MCF 10A (cell line): ENCODE results near the gene TBC1D4. TPM values are rescaled to one million over a fixed set of nuclear protein-coding genes. Genes with fewer than 3 reads are reported as not detected.

Source experiments
- BruUV-seq: library from RNA; stranded (reverse); fragments of 400-500 nt; replicated peaks from 2 replicates; lab custom pipeline; 2021; lab: Mats Ljungman, UMichigan
- CTCF ChIA-PET: fragments of 300-600 bp; sonication (Branson Sonifier 250); formaldehyde crosslinking; extraction: SDS; loops from one replicate; lab custom pipeline; 2021; ENCODE audit warnings: antibody characterized with exemption, inconsistent platforms; lab: Yijun Ruan, JAX
- POLR2A ChIA-PET: fragments of 300-600, 350-650 bp; sonication (Branson Sonifier 250); formaldehyde crosslinking; extraction: SDS; loops from one replicate; lab custom pipeline; 2020; ENCODE audit warnings: antibody characterized with exemption, inconsistent platforms; lab: Yijun Ruan, JAX
- DNase-seq: peaks from one replicate; pipeline ENCODE4 v3.0.0-alpha.2; 2018; ENCODE audit not compliant: unreplicated experiment
- H3K27ac Mint-ChIP-seq: one replicate; pipeline ENCODE4 v1.8.0; 2022; ENCODE audit warnings: mild to moderate bottlenecking, low read depth, mixed read lengths; ENCODE audit not compliant: unreplicated experiment
- H3K27me3 Mint-ChIP-seq: one replicate; pipeline ENCODE4 v1.8.0; 2022; ENCODE audit warnings: mixed read lengths; ENCODE audit not compliant: insufficient read depth, unreplicated experiment
- H3K36me3 Mint-ChIP-seq: one replicate; pipeline ENCODE4 v1.8.0; 2022; ENCODE audit warnings: mild to moderate bottlenecking, moderate library complexity, mixed read lengths; ENCODE audit not compliant: insufficient read depth, unreplicated experiment
- H3K4me1 Mint-ChIP-seq: one replicate; pipeline ENCODE4 v1.8.0; 2022; ENCODE audit warnings: mixed read lengths; ENCODE audit not compliant: insufficient read depth, unreplicated experiment
- H3K4me3 Mint-ChIP-seq: one replicate; pipeline ENCODE4 v1.8.0; 2022; ENCODE audit warnings: mild to moderate bottlenecking, moderate library complexity, mixed read lengths; ENCODE audit not compliant: unreplicated experiment
- H3K9me3 Mint-ChIP-seq: one replicate; pipeline ENCODE4 v1.8.0; 2022; ENCODE audit warnings: mixed read lengths; ENCODE audit not compliant: unreplicated experiment
- CTCF ChIP-seq: fragments of 200-600 bp; IDR thresholded peaks from one replicate; pipeline ENCODE4 v1.8.0; 2022; ENCODE audit warnings: antibody characterized with exemption, mild to moderate bottlenecking; ENCODE audit not compliant: unreplicated experiment
- intact Hi-C: fragments of 100-400 bp; cut with micrococcal nuclease; formaldehyde crosslinking; loops from 2 replicates; pipeline ENCODE4 v1.14.1; 2022
- total RNA-seq: library from RNA; stranded (reverse); gene quantifications from 2 replicates; pipeline ENCODE4 v1.2.3, GENCODE V29; 2022

TBC1D4 gene
- total RNA-seq, 1 experiment from 2014 or later = 9.3 TPM

DNA sequence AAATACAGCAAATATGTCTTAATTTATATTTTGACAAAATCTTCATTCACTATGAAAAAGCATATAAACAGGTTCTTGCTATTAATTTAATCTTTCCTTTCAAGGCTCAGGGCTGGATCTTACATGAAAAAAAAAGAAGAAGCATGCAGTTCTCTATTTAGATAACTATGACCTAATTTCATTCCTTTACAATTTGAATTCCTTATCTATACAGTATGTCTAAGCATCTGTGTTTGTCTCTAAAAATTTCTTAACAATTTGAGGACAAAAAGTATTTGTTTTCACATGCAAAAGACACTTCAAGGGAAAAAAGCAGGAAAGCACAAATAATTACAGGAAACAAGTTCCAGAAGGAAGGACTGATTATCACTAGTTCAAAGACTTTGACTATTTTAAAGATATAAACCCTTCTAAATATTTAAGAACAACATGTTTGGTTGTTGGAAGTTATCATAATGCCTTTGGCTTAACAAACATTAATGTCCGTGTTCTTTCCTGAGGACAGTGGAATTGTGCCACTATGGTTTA is 157.5 kb downstream of the TBC1D4 start:
- no peaks in the 10 kb centered on the region for H3K9me3 Mint-ChIP-seq
- H3K36me3 Mint-ChIP-seq = no peaks in the 10 kb centered on the region
- H3K4me1 Mint-ChIP-seq = peaks cover 5% of the 10 kb centered on the region
- intact Hi-C loops = no loop called here
- TF ChIP-seq CTCF = no peak
- no peak for DNase-seq
- no TSS peak for BruUV-seq
- POLR2A ChIA-PET = no interaction called here
- H3K4me3 Mint-ChIP-seq = no peak overlapping the region
- no peak overlapping the region for H3K27ac Mint-ChIP-seq
- CTCF ChIA-PET = no interaction called here
- H3K27me3 Mint-ChIP-seq = no peaks in the 10 kb centered on the region

- Mint-ChIP-seq H3K4me3 (no peak overlapping the region), H3K27ac (no peak overlapping the region), H3K9me3 (no peaks in the 10 kb centered on the region), H3K27me3 (no peaks in the 10 kb centered on the region), H3K4me1 (no peaks in the 10 kb centered on the region), H3K36me3 (no peaks in the 10 kb centered on the region)
- ChIA-PET CTCF (no interaction called here), POLR2A (interaction anchor here (0.7 kb wide), 1 partner anchor 75 kb away, joined by 3 read pairs; no protein-coding TSS in a partner anchor)
- intact Hi-C loops = no loop called here
- no peak for DNase-seq
- no TSS peak for BruUV-seq
- TF ChIP-seq CTCF = no peak
Measured at GRCh38 chr13:75321084-75321483, 160.9 kb downstream of the TBC1D4 start.

DNA sequence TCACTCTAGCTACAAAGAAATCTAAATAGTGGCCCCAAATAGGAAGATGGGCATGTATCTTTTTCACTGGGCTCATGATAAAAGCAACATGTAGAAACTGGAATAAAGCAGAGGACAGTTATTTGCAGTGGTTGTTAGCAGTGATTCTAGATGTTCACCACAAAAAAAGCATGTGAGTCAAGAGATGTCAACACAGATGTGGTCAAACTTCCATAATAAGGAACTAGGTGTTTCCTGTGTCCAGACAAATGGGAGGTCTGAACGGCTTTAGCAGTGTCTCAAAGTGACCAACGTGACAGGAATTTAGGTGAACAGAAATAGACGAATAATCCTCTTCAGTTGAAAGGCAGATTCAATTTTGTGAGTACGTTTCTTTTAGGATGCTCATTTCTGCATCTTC is 162.7 kb downstream of the TBC1D4 start:
- intact Hi-C loops = no loop called here
- DNase-seq = no peak
- H3K36me3 Mint-ChIP-seq = no peaks in the 10 kb centered on the region
- H3K27me3 Mint-ChIP-seq = no peaks in the 10 kb centered on the region
- POLR2A ChIA-PET = interaction anchor here (0.5 kb wide), 3 partner anchors 10 to 802 kb away, joined by 3 to 4 read pairs (median 3); no protein-coding TSS in a partner anchor
- CTCF ChIA-PET = interaction anchor here (0.6 kb wide), 1 partner anchor 45 kb away, joined by 4 read pairs; no protein-coding TSS in a partner anchor
- BruUV-seq = no TSS peak
- H3K9me3 Mint-ChIP-seq = no peaks in the 10 kb centered on the region
- TF ChIP-seq CTCF = no peak
- no peaks in the 10 kb centered on the region for H3K4me1 Mint-ChIP-seq
- no peak overlapping the region for H3K27ac Mint-ChIP-seq
- H3K4me3 Mint-ChIP-seq = no peak overlapping the region

GRCh38 chr13:75318138-75318833 is 163.7 kb downstream of the TBC1D4 start:
- CTCF ChIA-PET = no interaction called here
- TF ChIP-seq CTCF = no peak
- DNase-seq = no peak
- no TSS peak for BruUV-seq
- POLR2A ChIA-PET = interaction anchor here (1.0 kb wide), 1 partner anchor 9 kb away, joined by 3 read pairs; no protein-coding TSS in a partner anchor
- Mint-ChIP-seq H3K27ac (no peak overlapping the region), H3K4me1 (no peaks in the 10 kb centered on the region), H3K36me3 (no peaks in the 10 kb centered on the region), H3K4me3 (no peak overlapping the region), H3K27me3 (no peaks in the 10 kb centered on the region), H3K9me3 (no peaks in the 10 kb centered on the region)
- intact Hi-C loops = no loop called here
